HEK293 (cell line): ENCODE data around the gene ASPSCR1.

ENCODE experiments used
- CTCF ChIA-PET: fragments of 350-600 bp; formaldehyde crosslinking; extraction: SDS; loops from one replicate; lab custom pipeline; 2021; ENCODE audit warnings: antibody characterized with exemption; lab: Yijun Ruan, JAX
- POLR2A ChIA-PET: fragments of 300-600 bp; formaldehyde crosslinking; extraction: SDS; loops from one replicate; lab custom pipeline; 2020; ENCODE audit warnings: antibody characterized with exemption, inconsistent platforms; lab: Yijun Ruan, JAX
- H3K27ac ChIP-seq: fragments of 200-500 bp; sonication (Bioruptor generic); 2 replicates; pipeline ENCODE4 v1.5.1; 2014; ENCODE audit warnings: low read depth, low read length, control low read depth, inconsistent platforms; ENCODE audit errors: extremely low read depth
- H3K36me3 ChIP-seq, 2 experiments: fragments of 200-500 bp in 1 of 2; sonication (Bioruptor generic) in 1 of 2; 1 replicate in 1 of 2; 2 replicates in 1 of 2; pipeline ENCODE4 v1.5.1; 2014 to 2017; ENCODE audit warnings: inconsistent platforms in 2 of 2, low read length in 2 of 2; ENCODE audit not compliant: control insufficient read depth in 2 of 2, insufficient read depth in 1 of 2
- H3K4me1 ChIP-seq: fragments of 200-500 bp; sonication (Bioruptor generic); 2 replicates; pipeline ENCODE4 v1.5.1; 2014; ENCODE audit warnings: mild to moderate bottlenecking, low read length, inconsistent platforms; ENCODE audit not compliant: control insufficient read depth, insufficient read depth
- H3K4me3 ChIP-seq: 2 replicates; pipeline ENCODE4 v1.5.1; 2011; ENCODE audit warnings: low read depth, mild to moderate bottlenecking, control low read depth, low read length, moderate library complexity
- H3K9me3 ChIP-seq: fragments of 200-500 bp; sonication (Bioruptor generic); 2 replicates; pipeline ENCODE4 v1.5.1; 2014; ENCODE audit warnings: low read depth, low read length, inconsistent platforms; ENCODE audit not compliant: control insufficient read depth, insufficient read depth
- EGR2 ChIP-seq: fragments of 450-650 bp; formaldehyde crosslinking; IDR thresholded peaks from 2 replicates; pipeline ENCODE4 v1.5.1; 2016; ENCODE audit warnings: low read depth, missing biosample characterization, missing genetic modification characterization
- GLIS1 ChIP-seq: fragments of 450-650 bp; formaldehyde crosslinking; IDR thresholded peaks from 2 replicates; pipeline ENCODE4 v1.5.1; 2016; ENCODE audit warnings: missing biosample characterization, missing genetic modification characterization
- KLF10 ChIP-seq: fragments of 450-650 bp; IDR thresholded peaks from 2 replicates; pipeline ENCODE4 v1.5.1; 2018; ENCODE audit warnings: missing biosample characterization, mild to moderate bottlenecking, missing genetic modification characterization
- PRDM6 ChIP-seq: fragments of 450-650 bp; formaldehyde crosslinking; IDR thresholded peaks from 2 replicates; pipeline ENCODE4 v1.5.1; 2017; ENCODE audit warnings: missing biosample characterization, missing genetic modification characterization
- SP2 ChIP-seq: fragments of 450-650 bp; formaldehyde crosslinking; IDR thresholded peaks from 2 replicates; pipeline ENCODE4 v1.5.1; 2016; ENCODE audit warnings: missing biosample characterization, missing genetic modification characterization
- TRIM28 ChIP-seq: IDR thresholded peaks from 2 replicates; pipeline ENCODE4 v1.6.1; 2011; ENCODE audit warnings: low read length, control low read depth, borderline replicate concordance
- ZBTB10 ChIP-seq: fragments of 450-650 bp; formaldehyde crosslinking; IDR thresholded peaks from 2 replicates; pipeline ENCODE4 v1.5.1; 2016; ENCODE audit warnings: missing biosample characterization, missing genetic modification characterization
- ZFHX2 ChIP-seq: fragments of 450-650 bp; formaldehyde crosslinking; conservative IDR thresholded peaks from 2 replicates; pipeline ENCODE4 v1.5.1; 2016; ENCODE audit warnings: missing biosample characterization, missing genetic modification characterization
- ZNF10 ChIP-seq: fragments of 450-650 bp; formaldehyde crosslinking; IDR thresholded peaks from 2 replicates; pipeline ENCODE4 v1.5.1; 2017; ENCODE audit warnings: missing biosample characterization, missing genetic modification characterization
- ZNF157 ChIP-seq: fragments of 450-650 bp; formaldehyde crosslinking; IDR thresholded peaks from 2 replicates; pipeline ENCODE4 v1.5.1; 2016; ENCODE audit warnings: missing biosample characterization, missing genetic modification characterization
- ZNF18 ChIP-seq: fragments of 450-650 bp; formaldehyde crosslinking; IDR thresholded peaks from 2 replicates; pipeline ENCODE4 v1.5.1; 2016; ENCODE audit warnings: missing biosample characterization, missing genetic modification characterization
- ZNF280C ChIP-seq: fragments of 450-650 bp; formaldehyde crosslinking; IDR thresholded peaks from 2 replicates; pipeline ENCODE4 v1.5.1; 2016; ENCODE audit warnings: missing biosample characterization, missing genetic modification characterization
- ZNF335 ChIP-seq: fragments of 450-650 bp; formaldehyde crosslinking; conservative IDR thresholded peaks from 2 replicates; pipeline ENCODE4 v1.5.1; 2016; ENCODE audit warnings: missing biosample characterization, missing genetic modification characterization
- ZNF341 ChIP-seq: fragments of 450-650 bp; formaldehyde crosslinking; IDR thresholded peaks from 2 replicates; pipeline ENCODE4; 2016; ENCODE audit warnings: low read depth, missing biosample characterization, missing genetic modification characterization
- ZNF549 ChIP-seq: fragments of 450-650 bp; IDR thresholded peaks from 2 replicates; pipeline ENCODE4 v1.5.1; 2018; ENCODE audit warnings: missing biosample characterization, missing genetic modification characterization, mild to moderate bottlenecking, inconsistent platforms, moderate library complexity
- ZNF596 ChIP-seq: fragments of 450-650 bp; IDR thresholded peaks from 2 replicates; pipeline ENCODE4 v1.5.0; 2018; ENCODE audit warnings: missing biosample characterization, mild to moderate bottlenecking, missing genetic modification characterization, moderate library complexity

ASPSCR1 gene

DNA sequence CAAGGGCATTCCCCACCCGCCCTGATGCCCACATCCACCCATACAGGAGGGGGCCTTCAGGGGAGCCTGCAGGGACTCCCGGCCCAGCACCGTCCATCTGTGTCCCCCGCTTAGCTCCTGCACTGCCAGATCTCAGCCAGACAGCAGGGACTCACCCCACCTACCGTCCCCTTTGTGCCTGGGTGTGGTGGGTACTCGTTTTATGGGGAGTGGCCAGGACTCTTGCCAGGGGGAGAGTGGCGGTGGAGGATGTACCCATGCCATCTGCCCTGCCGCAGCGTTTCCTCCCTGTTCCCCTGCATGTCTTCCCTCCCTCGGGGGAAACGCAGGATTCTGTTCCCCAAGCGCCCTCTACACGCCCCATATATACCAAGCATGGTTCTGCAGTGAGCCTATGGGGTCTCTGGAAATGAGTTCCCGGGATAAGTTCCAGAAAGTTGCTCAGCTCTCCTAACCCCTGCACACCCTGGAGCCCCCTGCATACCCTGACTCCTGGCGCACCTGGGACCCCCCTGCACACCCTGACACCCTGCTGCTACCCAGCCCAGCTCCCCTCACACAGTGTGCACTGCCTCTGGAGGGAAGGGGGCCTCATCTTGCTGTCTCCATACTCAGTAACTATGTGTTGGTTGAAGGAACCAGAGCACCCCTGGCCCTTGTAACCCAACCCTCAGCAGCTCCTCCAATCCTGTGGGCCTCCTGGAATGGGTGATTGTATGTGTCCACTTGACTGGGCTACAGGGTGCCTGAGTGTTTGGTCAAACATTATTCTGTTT, 45.7 kb upstream of the ASPSCR1 start (continued):
- TF ChIP-seq ZNF280C (tag by site-specific recombination), result no peak
- TF ChIP-seq ZNF335, result no peak
- no peak for TF ChIP-seq KLF10 (tag by site-specific recombination)
- no peak for TF ChIP-seq ZNF596 (tag by site-specific recombination)
- TF ChIP-seq ZNF157 (tag by site-specific recombination), result no peak
- TF ChIP-seq ZNF18 (tag by site-specific recombination), result no peak
- no peak for TF ChIP-seq ZNF549 (tag by site-specific recombination)
- TF ChIP-seq TRIM28, result no peak
- no peak for TF ChIP-seq ZBTB10 (tag by site-specific recombination)

GRCh38 chr17:81932333-81932983, 45.0 kb upstream of the ASPSCR1 start:
- TF ChIP-seq SP2 (0 out of 2 replicates have a peak, but pooled peaks have one; percentile 9), ZNF10 (tag by site-specific recombination) (peak; percentile 100), PRDM6 (tag by site-specific recombination) (no peak), EGR2 (peak; percentile 91), GLIS1 (peak; percentile 32), ZFHX2 (peak; percentile 95), ZNF341 (tag by site-specific recombination) (no peak)
- TF ChIP-seq, all 188 proteins: peak for 5
- Histone ChIP-seq H3K36me3 (peaks cover 0 to 13% of the 10 kb centered on the region in 2 experiments; a peak in 1 of 3 replicates), H3K9me3 (no peaks in the 10 kb centered on the region), H3K4me3 (no peak overlapping the region), H3K4me1 (no peaks in the 10 kb centered on the region; the same call in 1 of the 2 replicates), H3K27ac (no peak overlapping the region)
- ChIA-PET POLR2A (interaction anchor here (1.5 kb wide), 1 partner anchor 89 kb away, joined by 4 read pairs; no protein-coding TSS in a partner anchor), CTCF (interaction anchor here (1.2 kb wide), 1 partner anchor 87 kb away, joined by 3 read pairs; no protein-coding TSS in a partner anchor)
